SIG-M5 treated with dmso at 0.1 percent for 504 hours (cell line): Measurements from ENCODE around the gene HDAC7.

Source experiments
- DNase-seq: peaks from one replicate; lab custom pipeline; 2025; ENCODE audit not compliant: unreplicated experiment; lab: John Stamatoyannopoulos, UW

HDAC7 gene

GRCh38 chr12:47747596-47748506 lies 71.9 kb downstream of the HDAC7 start:
- DNase-seq, result no peak

GRCh38 chr12:47747126-47747525 lies 72.6 kb downstream of the HDAC7 start:
- no peak for DNase-seq

GRCh38 chr12:47746523-47746922 lies 73.2 kb downstream of the HDAC7 start:
- no peak for DNase-seq

GRCh38 chr12:47746073-47746472 lies 73.6 kb downstream of the HDAC7 start:
- DNase-seq, result no peak

DNA sequence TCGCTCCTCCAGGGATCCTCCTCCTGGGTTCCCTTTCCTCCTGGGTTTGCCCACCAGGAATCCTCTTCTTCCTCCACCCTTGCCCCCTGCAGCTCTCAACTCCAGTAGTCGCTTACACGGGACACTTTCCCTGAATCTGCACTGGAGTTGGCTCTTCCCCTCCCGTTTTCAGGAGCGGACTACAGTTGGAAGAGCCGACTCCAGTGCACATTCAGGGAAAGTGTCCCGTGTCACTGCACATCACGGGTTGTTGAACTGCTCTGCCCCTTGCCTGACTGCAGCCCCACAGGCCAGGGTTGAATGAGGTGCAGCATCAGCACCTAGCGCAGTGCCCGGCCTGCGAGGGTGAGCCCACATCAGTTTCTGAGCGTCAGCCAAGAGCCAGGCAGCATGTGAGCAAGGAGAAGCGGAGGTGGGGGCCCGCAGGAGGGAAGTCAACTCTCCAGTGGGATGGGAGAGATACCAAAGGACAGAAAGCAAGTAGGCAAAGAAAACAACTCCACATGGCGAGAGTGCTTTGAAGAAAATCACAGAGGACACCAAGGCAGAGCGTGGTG lies 74.1 kb downstream of the HDAC7 start:
- no peak for DNase-seq

- DNase-seq, result no peak
Observed at GRCh38 chr12:47744778-47745436, 74.8 kb downstream of the HDAC7 start.

GRCh38 chr12:47744005-47744651 lies 75.6 kb downstream of the HDAC7 start:
- peak; percentile 13 for DNase-seq

DNA sequence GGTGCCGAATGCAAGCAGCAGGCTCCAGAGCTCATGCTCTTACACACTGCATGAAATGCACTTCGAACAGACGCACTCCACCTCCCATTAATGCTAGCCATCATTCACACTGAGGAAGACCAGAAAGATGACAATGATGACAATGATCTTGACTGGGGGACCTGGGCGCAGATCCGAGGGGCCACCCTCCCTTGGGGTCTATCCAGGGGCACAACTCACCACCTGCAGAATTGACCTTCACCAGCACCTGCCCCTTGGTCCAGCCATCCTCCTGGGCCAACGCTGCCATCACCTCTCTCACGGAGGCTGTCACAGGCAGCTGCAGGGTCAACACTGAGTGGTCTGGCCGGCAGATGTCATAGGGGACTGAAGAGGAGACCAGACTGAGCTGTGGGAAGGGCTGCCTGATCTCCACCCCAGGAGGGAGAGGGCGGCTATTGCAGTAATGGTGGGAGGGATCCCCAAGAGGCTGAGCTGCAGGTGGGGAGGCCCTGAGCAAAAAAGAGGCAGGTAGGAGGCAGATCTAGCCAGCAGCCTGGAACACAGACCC lies 76.3 kb downstream of the HDAC7 start:
- DNase-seq, result no peak

GRCh38 chr12:47742253-47742825 lies 77.4 kb downstream of the HDAC7 start:
- no peak for DNase-seq

- no peak for DNase-seq
Observed at GRCh38 chr12:47741340-47741703, 78.4 kb downstream of the HDAC7 start.

DNA sequence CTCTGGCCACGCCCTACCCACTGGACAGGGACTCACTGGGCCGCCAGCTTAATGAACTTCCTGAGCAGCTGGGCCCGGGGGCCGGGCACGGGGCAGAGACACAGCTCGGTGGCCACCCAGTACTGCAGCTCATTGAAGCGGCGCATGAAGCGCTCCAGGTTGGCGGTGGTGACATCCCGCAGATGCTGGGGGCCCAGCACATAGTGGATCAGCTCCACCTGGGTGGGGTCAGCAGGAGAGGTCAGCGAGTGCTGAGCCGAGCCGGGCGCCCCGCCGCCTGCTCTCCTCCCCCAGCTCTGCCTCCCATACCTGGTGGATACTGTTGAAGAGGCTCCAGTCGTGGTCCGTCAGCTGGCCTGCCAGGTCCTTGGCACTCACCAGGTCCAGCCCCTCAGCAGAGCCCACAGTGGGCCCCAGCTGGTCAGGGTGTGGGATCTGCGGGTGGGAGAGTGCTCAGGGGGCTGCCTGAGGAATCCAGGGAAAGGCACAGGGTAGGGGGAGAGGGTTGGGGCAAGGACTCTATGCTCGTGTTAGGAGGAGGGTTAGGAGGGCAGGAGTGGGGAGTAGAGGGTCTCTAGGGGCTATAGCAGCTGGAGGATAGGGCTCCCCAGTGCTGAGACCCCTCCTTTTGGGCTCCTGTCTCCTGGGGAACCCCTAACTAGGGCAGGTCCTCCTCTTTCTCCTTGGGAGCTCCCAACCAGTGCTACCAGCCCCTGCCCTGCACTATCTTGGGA lies 78.9 kb downstream of the HDAC7 start:
- no peak for DNase-seq

DNA sequence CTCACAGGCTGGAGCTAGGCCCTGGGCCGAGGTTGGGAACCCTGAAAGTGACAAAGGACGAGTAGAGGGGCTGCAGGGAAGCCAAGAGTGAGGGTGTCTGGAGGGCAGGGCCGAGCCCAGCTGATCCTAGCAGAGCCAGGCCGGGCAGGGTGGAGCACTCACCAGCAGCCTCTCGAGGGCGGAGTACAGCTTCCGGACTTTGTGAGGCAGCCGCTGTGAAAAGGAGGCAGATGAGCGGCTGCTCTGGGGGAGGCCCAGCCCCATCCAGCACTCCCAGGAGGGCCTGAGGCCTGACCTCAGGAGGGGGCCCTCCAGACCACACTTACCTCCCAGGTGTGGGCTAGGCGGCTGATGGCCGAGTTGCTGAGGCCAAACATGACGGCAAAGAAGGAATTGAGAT lies 79.7 kb downstream of the HDAC7 start:
- no peak for DNase-seq

- no peak for DNase-seq
Observed at GRCh38 chr12:47739297-47739696, 80.4 kb downstream of the HDAC7 start.

GRCh38 chr12:47737936-47738594 lies 81.6 kb downstream of the HDAC7 start:
- DNase-seq, result no peak

GRCh38 chr12:47736877-47737676 lies 82.6 kb downstream of the HDAC7 start:
- no peak for DNase-seq

- DNase-seq, result no peak
Observed at GRCh38 chr12:47736216-47736615, 83.5 kb downstream of the HDAC7 start.

DNA sequence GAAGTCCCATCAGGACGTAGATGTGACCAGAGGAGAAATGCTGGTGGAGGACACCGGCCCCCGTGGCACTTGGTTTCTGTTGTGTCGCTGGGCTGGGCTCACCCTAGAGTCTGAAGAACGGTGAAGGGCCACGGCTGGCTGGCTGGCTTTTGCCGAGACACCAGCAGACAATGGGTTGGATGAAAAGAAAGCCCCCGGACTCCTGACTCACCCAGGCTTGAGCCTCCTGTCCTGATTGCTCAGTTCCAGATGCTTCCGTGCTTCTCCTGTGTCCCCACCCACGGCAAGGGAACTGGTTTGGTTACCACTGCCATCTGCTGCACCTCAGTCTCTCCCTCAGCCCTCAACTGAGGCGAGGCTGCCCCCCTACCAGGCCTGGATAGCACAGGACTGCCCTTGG lies 84.1 kb downstream of the HDAC7 start:
- no peak for DNase-seq

DNA sequence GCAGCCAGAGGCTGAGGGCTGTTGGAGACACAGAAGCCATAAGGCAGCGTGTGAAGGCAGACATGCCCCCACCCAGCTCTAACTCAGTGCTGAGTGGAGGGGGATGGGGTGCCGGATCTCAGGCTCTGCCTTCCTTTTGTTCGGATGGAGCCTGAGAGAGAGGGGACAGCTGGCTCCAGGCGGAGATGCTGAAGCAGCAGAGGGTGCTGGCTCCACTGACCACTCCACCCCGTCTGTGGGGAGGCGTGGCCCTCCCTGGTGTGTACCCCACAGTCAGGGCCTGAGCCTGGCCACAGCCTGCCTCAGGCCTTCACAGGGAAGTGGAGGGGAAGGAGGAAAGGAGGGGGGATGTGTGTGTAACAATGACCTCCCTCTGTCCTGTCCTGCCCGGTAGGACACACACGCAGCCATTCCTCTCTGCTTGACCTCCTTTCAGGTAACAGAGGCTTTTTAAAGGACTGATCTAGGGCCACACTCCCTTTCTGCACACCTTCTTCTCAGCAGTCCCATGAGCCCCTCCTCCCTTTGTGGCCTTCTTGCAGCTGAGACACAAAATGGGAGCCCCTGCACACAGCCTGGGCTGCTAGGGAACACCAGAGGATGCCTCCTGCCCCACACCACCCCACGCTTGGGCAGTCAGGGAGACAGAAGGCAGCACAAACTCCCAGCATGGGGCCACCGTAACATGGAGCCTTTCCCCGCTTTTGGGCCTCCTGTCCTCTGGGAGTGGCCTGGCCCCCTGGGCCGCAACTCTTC lies 84.8 kb downstream of the HDAC7 start:
- DNase-seq, result no peak
